GM18520 (cell line): Measurements from ENCODE around the gene CDH1.

Experiments
- ATAC-seq: cut with Tn5 transposase; IDR thresholded peaks from one replicate; pipeline ENCODE4 v1.9.1; 2021; ENCODE audit not compliant: unreplicated experiment

The CDH1 gene

DNA sequence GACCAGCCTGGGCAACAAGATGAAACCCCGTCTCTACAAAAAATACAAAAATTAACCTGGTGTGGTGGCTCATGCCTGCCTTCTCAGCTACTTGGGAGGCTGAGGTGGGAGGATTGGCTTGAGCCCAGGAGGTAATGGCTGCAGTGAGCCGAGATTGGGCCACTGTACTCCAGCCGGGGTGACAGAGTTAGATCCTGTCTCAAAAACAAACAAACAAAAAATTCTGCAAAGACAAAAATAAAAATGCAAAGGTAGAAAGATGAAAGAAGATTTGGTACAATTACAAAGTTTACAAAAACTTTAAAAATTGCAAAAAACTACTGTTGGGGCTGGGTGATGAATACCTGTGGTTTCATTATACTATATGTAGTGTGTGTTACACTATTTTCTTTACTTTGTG, 5.5 kb upstream of the CDH1 start:
- no peak for ATAC-seq

GRCh38 chr16:68732042-68732680, 4.9 kb upstream of the CDH1 start:
- ATAC-seq: no peak

DNA sequence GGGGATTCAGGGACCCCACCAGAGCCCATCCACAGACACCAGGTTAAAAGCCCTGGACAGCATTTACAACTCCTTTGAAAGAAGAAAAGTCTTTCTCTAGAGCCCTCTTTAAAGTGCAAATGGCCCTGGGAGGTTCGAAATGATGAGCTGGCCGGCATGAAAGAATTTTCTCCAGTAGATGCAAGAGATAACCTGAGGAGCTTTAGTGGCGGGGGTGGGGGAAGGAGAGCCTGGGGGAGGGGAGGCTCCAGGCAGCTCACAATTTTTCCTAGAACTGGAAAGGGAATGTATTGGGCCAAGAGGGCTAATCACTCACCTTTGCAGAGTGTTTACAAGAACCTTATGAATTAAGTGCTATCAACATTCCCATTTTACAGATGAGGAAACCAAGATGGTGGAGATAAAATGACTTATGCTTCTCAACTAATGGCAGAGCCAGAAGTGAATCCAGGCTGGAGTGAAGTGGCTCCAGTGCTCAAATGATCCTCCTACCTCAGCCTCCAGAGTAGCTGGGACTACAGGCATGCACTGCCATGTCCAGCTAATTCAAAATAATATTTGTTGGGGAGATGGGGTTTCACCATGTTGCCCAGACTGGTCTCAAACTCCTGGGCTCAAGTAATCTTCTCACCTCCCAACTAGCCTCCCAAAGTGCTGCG, 4.2 kb upstream of the CDH1 start:
- ATAC-seq: no peak

- no peak for ATAC-seq
Observed at GRCh38 chr16:68733570-68733969, 3.5 kb upstream of the CDH1 start.

DNA sequence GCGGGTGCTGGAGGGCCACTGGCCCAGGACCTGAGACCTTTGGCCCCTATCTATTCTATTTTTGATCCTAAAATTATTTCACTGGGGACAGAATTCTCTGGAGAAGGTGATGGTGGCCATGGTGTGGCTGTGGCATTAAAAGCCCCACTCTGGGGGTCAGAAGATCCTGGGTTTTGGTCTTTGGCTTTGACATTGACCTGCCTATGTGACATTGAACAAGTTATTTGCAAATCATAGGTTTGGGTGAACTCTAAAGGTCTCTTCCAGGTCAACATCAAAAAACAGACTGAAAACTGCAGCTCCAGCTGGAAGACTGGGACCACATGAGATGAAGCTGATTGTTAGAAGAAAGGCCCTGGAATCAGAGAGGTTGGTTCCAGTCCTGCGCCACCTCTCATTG, 2.3 kb upstream of the CDH1 start:
- no peak for ATAC-seq

- ATAC-seq: no peak
Observed at GRCh38 chr16:68736561-68736960, 531 bp upstream of the CDH1 start.

- ATAC-seq: no peak
Observed at GRCh38 chr16:68737730-68738629, 888 bp downstream of the CDH1 start.

DNA sequence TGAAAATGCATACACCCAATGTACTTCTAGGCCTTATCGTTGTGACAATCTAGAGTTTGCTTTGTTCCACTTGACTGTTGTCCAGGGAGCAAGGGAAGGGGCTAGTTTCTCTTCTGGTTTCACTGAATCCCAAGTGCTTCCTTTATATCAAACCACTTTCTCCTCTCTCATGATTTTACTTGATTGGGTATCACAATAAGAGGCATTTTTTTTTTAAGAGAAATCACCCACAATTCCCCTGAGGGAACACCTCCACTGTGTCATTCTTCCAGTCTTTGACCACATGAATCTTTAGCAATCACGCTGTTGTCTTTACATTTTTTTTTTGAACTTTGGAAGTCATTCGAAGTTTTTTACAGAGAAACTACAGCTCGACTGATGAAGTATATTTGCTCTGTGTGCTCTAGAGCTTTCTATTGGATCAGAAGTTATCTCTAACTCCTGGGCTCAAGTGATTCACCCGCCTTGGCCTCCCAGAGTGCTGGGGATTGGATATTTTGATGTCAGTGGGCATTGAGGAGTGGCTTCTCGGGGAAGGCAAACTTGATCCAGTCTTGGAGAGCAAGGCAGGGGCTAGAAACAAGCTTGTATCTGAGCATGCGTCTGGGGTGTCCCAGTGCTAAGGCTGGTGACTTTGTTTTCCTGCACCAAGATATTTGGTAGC, 3.0 kb downstream of the CDH1 start:
- no peak for ATAC-seq

GRCh38 chr16:68740628-68741346, 3.7 kb downstream of the CDH1 start:
- no peak for ATAC-seq

DNA sequence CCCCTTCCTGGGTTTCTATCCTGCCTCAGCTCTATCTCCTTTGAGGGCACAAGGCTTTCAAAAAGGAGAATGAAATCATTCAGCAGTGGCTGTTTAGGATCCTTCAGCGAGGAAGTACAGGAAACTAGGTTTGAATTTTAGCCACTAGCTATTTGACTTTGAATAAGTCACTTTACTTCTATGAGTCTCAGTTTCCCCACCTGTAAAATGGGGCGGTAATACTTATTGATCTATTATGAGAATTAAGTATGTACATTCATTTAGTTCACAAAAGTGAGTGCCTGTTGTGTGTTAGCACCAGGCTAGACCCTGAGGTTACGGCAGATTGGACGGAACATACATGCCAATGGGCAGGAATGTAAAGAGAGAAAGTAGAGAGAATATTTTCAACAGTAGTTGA, 6.6 kb downstream of the CDH1 start:
- no peak for ATAC-seq

- no peak for ATAC-seq
Observed at GRCh38 chr16:68744744-68745280, 7.7 kb downstream of the CDH1 start.

DNA sequence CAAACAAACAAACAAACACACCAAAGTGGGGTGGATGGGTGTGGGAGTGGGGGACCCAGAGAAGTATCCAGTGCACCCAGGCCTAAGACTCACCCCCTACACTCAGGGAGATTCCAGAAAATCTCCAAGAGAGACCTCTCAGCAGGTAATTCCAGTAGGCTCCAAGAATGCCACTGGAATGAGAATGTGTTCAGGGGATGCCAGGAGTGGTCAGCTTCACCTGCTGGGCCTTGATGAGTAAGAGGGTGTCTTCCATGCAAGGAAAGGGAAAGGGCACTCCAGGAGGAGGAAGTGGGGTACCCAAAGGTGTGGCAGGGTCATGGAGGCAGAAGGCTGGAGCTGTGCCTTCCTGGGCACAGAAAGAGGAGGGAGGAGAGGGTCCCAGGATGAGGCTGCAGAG, 9.9 kb downstream of the CDH1 start:
- ATAC-seq: no peak

DNA sequence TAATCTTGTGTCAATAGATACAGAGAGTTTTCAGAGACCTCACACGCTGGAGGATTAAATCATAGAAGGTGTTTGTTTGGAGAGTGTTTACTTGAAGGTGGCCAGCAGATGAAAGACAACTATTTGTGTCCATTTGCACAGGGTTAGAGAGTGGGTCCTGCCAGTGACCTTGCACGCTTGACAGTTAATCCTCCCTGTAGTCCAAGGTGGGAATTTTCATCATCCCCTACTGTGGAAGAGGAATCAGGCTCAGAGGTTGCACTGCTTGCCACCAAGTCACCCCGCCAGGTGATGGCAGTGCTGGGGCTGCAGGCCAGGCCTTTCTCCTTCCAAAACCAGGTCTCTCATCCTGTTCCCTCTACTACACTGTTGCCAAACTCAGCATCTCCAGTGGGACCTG, 12.3 kb downstream of the CDH1 start:
- no peak for ATAC-seq

GRCh38 chr16:68750193-68750695, 13.2 kb downstream of the CDH1 start:
- ATAC-seq: no peak

- ATAC-seq: no peak
Observed at GRCh38 chr16:68751160-68751559, 14.1 kb downstream of the CDH1 start.

DNA sequence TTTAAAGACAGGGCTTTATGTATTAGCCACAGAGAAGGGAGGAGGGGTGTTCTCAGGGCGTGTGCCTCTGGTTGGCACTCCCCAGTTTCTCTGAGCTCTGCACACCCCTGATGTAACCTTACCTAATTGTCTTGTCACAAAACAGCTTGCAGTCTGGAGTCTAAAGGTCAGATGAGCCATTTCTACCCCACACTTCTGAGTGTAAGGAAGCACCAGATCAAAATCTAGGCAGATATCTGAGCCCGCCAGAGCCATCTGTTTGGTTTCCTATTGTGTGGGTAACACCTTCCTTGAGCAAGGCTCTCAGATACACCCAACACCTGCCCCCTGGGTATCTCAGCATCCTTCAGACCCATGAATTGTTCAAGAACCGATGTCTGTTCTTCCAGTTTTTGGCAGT, 15.5 kb downstream of the CDH1 start:
- no peak for ATAC-seq

DNA sequence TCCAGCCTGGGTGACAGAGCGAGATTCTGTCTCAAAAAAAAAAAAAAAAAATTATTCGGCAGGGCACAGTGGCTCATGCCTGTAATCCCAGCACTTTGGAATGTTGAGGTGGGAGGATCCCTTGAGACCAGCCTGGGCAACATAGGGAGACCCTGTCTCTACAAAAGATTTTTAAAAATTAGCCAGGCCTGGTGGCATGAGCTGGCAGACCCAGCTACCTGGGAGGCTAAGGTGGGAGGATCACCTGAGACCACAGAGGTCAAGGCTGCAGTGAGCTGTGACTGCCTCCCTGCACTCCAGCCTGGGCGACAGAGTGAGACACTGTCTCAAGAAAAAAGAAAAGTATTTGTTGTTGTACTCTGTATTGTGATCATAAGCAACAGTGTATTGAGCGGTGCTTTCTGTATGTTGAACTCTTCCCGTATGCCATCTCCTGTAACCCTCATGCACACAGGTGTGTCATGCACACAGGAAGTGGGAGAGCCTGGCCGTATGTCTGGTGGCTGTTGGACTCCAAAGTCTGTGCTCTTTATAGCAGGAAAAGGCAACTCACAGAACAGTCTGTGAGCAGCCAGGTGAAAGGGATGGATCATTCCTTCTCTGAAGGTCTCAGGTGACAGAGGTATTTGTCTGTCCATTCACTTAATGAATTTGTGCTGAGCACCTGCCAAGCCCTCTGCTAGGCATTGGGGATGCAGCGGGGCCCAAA, 17.1 kb downstream of the CDH1 start:
- ATAC-seq: no peak

DNA sequence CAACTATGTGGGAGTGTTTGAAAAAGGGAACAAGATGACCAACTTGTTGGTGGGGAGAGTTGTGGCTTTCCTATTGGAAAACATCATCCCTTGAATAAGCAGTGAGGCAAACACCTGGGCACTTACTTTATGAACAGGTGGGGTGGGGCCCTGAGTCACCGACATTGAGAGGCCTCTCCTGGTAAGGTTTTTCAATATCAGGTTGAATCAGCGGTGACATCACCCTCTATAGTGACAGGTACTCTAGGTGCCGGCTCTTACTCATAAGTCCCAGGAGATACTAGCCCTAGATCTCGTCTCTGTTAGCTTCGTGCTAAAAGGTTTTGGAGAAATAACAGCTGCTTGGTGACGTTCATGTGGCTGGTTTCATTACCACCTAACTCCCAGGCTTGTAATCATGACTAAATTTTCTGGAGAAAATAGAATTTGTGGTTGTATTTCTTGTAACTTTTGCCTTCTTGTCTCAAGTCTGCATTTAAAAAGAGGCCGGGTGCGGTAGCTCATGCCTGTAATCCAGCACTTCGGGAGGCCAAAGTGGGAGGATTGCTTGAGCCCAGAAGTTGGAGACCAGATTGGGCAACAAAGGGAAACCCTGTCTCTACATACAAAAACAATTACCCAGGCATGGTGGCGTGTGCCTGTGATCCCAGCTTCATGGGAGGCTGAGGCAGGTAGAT, 19.3 kb downstream of the CDH1 start:
- ATAC-seq: peak; percentile 53

DNA sequence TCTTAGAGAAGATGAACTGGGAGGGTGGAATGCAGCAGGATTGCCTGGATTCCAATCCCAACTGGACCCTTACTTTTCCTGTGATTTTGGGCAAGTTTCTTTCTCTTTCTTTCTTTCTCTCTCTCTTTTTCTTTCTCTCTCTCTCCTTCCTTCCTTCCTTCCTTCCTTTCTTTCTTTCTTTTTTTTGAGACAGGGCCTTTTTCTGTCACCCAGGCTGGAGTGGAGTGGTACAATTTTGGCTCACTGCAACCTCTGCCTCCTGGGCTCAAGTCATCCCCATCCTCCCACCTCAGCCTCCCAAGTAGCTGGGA, 20.5 kb downstream of the CDH1 start:
- ATAC-seq: no peak
